Pulmonary artery endothelial cell (primary cell): ENCODE results near the gene ADAMTS15. TPM values are rescaled to one million over a fixed set of nuclear protein-coding genes. Genes with fewer than 3 reads are reported as not detected.

Experiments
- DNase-seq: peaks from one replicate; pipeline ENCODE4 v3.0.0-alpha.2; 2011; ENCODE audit warnings: low read depth, low spot score
- total RNA-seq: library from RNA; depleted of rRNA; stranded (reverse); fragments of >200 nt; gene quantifications from 2 replicates; pipeline ENCODE4 v1.2.3, GENCODE V29; 2014

The ADAMTS15 gene
- total RNA-seq, 1 donor from 2014 or later = 0.07 TPM

- no peak for DNase-seq
These were observed 29.7 kb upstream of the ADAMTS15 start for GRCh38 chr11:130418756-130419155.

- DNase-seq = no peak
These were observed 27.8 kb upstream of the ADAMTS15 start for GRCh38 chr11:130420478-130421198.

- no peak for DNase-seq
These were observed 27.3 kb upstream of the ADAMTS15 start for GRCh38 chr11:130421199-130421585.

- DNase-seq = no peak
These were observed 26.7 kb upstream of the ADAMTS15 start for GRCh38 chr11:130421697-130422096.

GRCh38 chr11:130422251-130422995 lies 26.0 kb upstream of the ADAMTS15 start:
- no peak for DNase-seq

GRCh38 chr11:130423541-130424142 lies 24.8 kb upstream of the ADAMTS15 start:
- DNase-seq = no peak

- no peak for DNase-seq
These were observed 23.8 kb upstream of the ADAMTS15 start for GRCh38 chr11:130424613-130425140.

GRCh38 chr11:130425156-130425555 lies 23.3 kb upstream of the ADAMTS15 start:
- DNase-seq = no peak

- no peak for DNase-seq
These were observed 22.1 kb upstream of the ADAMTS15 start for GRCh38 chr11:130426223-130426836.

- no peak for DNase-seq
These were observed 21.6 kb upstream of the ADAMTS15 start for GRCh38 chr11:130426837-130427341.

GRCh38 chr11:130427581-130428315 lies 20.7 kb upstream of the ADAMTS15 start:
- DNase-seq = no peak

GRCh38 chr11:130428316-130429119 lies 19.9 kb upstream of the ADAMTS15 start, which contains the start of gene ADAMTS8:
TSS of gene ADAMTS8 (minus strand) at chr11:130428609. CDS start at chr11:130428286, 323 bp downstream.
- DNase-seq = no peak

GRCh38 chr11:130429120-130429681 lies 19.2 kb upstream of the ADAMTS15 start:
- DNase-seq = no peak

- DNase-seq = no peak
These were observed 18.5 kb upstream of the ADAMTS15 start for GRCh38 chr11:130429983-130430382.

GRCh38 chr11:130431331-130431773 lies 17.1 kb upstream of the ADAMTS15 start:
- peak; percentile 19 for DNase-seq

GRCh38 chr11:130431801-130432200 lies 16.6 kb upstream of the ADAMTS15 start:
- no peak for DNase-seq

GRCh38 chr11:130433357-130433756 lies 15.1 kb upstream of the ADAMTS15 start:
- DNase-seq = no peak

GRCh38 chr11:130434521-130435223 lies 13.8 kb upstream of the ADAMTS15 start:
- DNase-seq = peak; percentile 40

- DNase-seq = no peak
These were observed 12.8 kb upstream of the ADAMTS15 start for GRCh38 chr11:130435671-130436070.
